Panc1 (cell line): ENCODE results near the gene FBXO10. TPM values are rescaled to one million over a fixed set of nuclear protein-coding genes. Genes with fewer than 3 reads are reported as not detected.

Source experiments
- ATAC-seq: fragments of 200-7000 bp; cut with Tn5 transposase; 2 replicates; pipeline ENCODE4 v1.9.1; 2020; ENCODE audit warnings: mild to moderate bottlenecking, moderate library complexity
- BruUV-seq: library from RNA; stranded (reverse); fragments of 400-500 nt; replicated peaks from 2 replicates; lab custom pipeline; 2021; lab: Mats Ljungman, UMichigan
- CTCF ChIA-PET: fragments of 300-600 bp; sonication (Branson Sonifier 250); formaldehyde crosslinking; loops from one replicate; lab custom pipeline; 2022; ENCODE audit warnings: antibody characterized with exemption; lab: Charles Lee
- POLR2A ChIA-PET: fragments of 300-600 bp; sonication (Branson Sonifier 250); formaldehyde crosslinking; loops from one replicate; lab custom pipeline; 2022; ENCODE audit warnings: antibody characterized with exemption; lab: Charles Lee
- DNase-seq: peaks from one replicate; pipeline ENCODE4 v3.0.0-alpha.2; 2010; ENCODE audit warnings: low read depth, low spot score
- H3K27ac ChIP-seq: 2 replicates; pipeline ENCODE4 v1.5.1; 2011; ENCODE audit warnings: mild to moderate bottlenecking, low read length, inconsistent platforms
- H3K27me3 ChIP-seq: fragments of 200-500 bp; sonication (Bioruptor generic); 2 replicates; pipeline ENCODE4 v1.6.0; 2014; ENCODE audit warnings: low read length, inconsistent platforms; ENCODE audit not compliant: control insufficient read depth, insufficient read depth
- H3K36me3 ChIP-seq: fragments of 200-500 bp; sonication (Bioruptor generic); 2 replicates; pipeline ENCODE4 v1.5.1; 2014; ENCODE audit warnings: inconsistent platforms, mild to moderate bottlenecking, low read length, moderate library complexity; ENCODE audit not compliant: control insufficient read depth, insufficient read depth
- H3K4me1 ChIP-seq: 2 replicates; pipeline ENCODE4 v1.5.1; 2011; ENCODE audit warnings: inconsistent platforms, mild to moderate bottlenecking, low read length, moderate library complexity; ENCODE audit not compliant: control insufficient read depth, insufficient read depth
- H3K4me3 ChIP-seq, 2 experiments: 2 replicates each; pipeline ENCODE4 v1.5.1; 2011 to 2012; ENCODE audit warnings: low read depth in 2 of 2, low read length in 2 of 2, mild to moderate bottlenecking in 2 of 2, inconsistent platforms in 1 of 2, moderate library complexity in 1 of 2
- H3K9me3 ChIP-seq: fragments of 200-500 bp; sonication (Bioruptor generic); 2 replicates; pipeline ENCODE4 v1.5.1; 2014; ENCODE audit warnings: low read depth, mild to moderate bottlenecking, inconsistent platforms, low read length, moderate library complexity; ENCODE audit not compliant: control insufficient read depth, insufficient read depth
- POLR2AphosphoS5 ChIP-seq: IDR thresholded peaks from 2 replicates; pipeline ENCODE4 v1.6.1; 2012; ENCODE audit warnings: mild to moderate bottlenecking, low read depth, low read length, moderate library complexity
- REST ChIP-seq, 2 experiments: IDR thresholded peaks; 2 replicates each; pipeline ENCODE4 v1.6.1; 2011 to 2012; ENCODE audit warnings: low read depth in 2 of 2, control low read depth in 1 of 2, low read length in 1 of 2, mild to moderate bottlenecking in 1 of 2, moderate library complexity in 1 of 2; ENCODE audit not compliant: insufficient read depth in 1 of 2
- SIN3A ChIP-seq: IDR thresholded peaks from 2 replicates; pipeline ENCODE4 v1.6.1; 2012; ENCODE audit warnings: low read depth, mild to moderate bottlenecking, low read length, moderate library complexity, borderline replicate concordance; ENCODE audit not compliant: insufficient read depth
- TCF7L2 ChIP-seq: IDR thresholded peaks from 2 replicates; pipeline ENCODE4 v1.6.1; 2011; ENCODE audit warnings: mild to moderate bottlenecking, low read depth, low read length, inconsistent platforms
- in situ Hi-C: cut with HindIII; loops from 2 replicates; pipeline ENCODE4 v1.10.0; 2016; ENCODE audit warnings: low sequenced_read_pairs, low pct_unique_long_range_greater_than_20kb
- intact Hi-C: fragments of 100-400 bp; cut with micrococcal nuclease; formaldehyde crosslinking; loops from one replicate; pipeline ENCODE4 v1.10.0; 2022; ENCODE audit not compliant: unreplicated experiment
- total RNA-seq: library from RNA; stranded (reverse); gene quantifications from one replicate; pipeline ENCODE4 v1.2.1, GENCODE V29; 2021; ENCODE audit not compliant: unreplicated experiment
- TF ChIP-seq, protein P1 (sequence below): fragments of 450-650 bp; IDR thresholded peaks from 2 replicates; pipeline ENCODE4 v1.5.1; 2017; ENCODE audit warnings: mild to moderate bottlenecking

FBXO10 gene
- total RNA-seq, 1 experiment from 2014 or later, result 39.8 TPM

DNA sequence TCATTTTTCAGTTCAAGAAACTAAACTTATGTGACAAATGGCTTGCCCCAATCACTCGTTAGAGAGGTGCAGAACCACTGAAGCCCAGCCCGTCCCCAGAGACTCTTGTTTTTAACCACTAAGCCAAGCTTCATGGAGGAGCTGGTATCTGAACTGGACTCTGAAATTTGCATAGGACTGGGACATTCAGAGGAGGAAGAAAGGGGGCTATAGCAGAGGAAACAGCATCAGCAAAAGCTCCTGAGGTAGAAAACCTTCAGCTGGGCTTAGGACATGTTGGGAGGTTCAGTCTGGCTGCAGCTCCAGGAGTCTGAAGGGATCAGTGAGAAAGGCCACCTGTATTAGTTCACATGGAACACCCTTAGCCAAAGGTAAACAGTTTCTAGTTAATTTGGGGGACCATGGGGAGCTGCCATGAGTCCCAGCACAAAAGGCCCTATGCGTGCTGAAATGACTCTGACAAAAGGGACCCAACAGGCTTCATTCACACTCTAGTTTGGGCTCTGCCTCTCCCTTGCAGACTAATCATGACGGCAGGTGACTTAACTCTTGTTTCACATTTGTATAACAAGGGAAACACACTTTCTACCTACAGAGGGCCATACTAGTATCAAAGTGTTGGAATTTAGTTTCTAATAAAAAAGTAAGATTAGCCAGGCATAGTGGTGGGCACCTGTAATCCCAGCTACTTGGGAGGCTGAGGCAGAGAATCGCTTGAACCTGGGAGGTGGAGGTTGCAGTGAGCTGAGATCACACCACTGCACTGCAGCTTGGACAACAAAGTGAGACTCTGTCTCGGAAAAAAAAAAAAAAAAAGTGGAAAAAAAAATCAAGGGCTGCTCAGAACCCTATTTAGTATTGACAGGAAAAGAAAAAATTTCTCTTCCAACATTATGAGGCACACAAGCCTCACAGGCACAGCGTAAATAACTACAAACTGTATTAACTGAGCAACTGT is 10.2 kb downstream of the FBXO10 start:
- Histone ChIP-seq H3K9me3 (no peaks in the 10 kb centered on the region; the same call in 1 of the 2 replicates), H3K4me1 (no peaks in the 10 kb centered on the region), H3K4me3 (no peak overlapping the region), H3K27ac (no peak overlapping the region), H3K27me3 (no peaks in the 10 kb centered on the region), H3K36me3 (no peaks in the 10 kb centered on the region)
- CTCF ChIA-PET, result interaction anchor here (0.7 kb wide), 1 partner anchor 20 kb away, joined by 7 read pairs; no protein-coding TSS in a partner anchor
- BruUV-seq, result no TSS peak
- DNase-seq (no peak), ATAC-seq (no peak)
- POLR2A ChIA-PET, result interaction anchor here (0.5 to 0.6 kb wide), 2 partner anchors 18 to 100 kb away, joined by 4 to 11 read pairs; no protein-coding TSS in a partner anchor
- TF ChIP-seq REST (IDR thresholded peaks at IDR 0.05; ENCODE audit: insufficient read depth in 1 of 2, low read depth in 2 of 2, low read length in 1 of 2), result no peak
- TF ChIP-seq POLR2AphosphoS5, result no peak
- TF ChIP-seq, protein P1, sequence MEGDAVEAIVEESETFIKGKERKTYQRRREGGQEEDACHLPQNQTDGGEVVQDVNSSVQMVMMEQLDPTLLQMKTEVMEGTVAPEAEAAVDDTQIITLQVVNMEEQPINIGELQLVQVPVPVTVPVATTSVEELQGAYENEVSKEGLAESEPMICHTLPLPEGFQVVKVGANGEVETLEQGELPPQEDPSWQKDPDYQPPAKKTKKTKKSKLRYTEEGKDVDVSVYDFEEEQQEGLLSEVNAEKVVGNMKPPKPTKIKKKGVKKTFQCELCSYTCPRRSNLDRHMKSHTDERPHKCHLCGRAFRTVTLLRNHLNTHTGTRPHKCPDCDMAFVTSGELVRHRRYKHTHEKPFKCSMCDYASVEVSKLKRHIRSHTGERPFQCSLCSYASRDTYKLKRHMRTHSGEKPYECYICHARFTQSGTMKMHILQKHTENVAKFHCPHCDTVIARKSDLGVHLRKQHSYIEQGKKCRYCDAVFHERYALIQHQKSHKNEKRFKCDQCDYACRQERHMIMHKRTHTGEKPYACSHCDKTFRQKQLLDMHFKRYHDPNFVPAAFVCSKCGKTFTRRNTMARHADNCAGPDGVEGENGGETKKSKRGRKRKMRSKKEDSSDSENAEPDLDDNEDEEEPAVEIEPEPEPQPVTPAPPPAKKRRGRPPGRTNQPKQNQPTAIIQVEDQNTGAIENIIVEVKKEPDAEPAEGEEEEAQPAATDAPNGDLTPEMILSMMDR, result no peak
- TF ChIP-seq SIN3A, result no peak
- no peak for TF ChIP-seq TCF7L2
- intact Hi-C loops, result no loop called here
- in situ Hi-C loops, result no loop called here

- Histone ChIP-seq H3K4me1 (no peaks in the 10 kb centered on the region), H3K27me3 (no peaks in the 10 kb centered on the region), H3K27ac (no peak overlapping the region), H3K9me3 (no peaks in the 10 kb centered on the region; the same call in 1 of the 2 replicates), H3K4me3 (no peak overlapping the region), H3K36me3 (no peaks in the 10 kb centered on the region)
- POLR2A ChIA-PET, result interaction anchor here (0.5 kb wide), 1 partner anchor 99 kb away, joined by 4 read pairs; no protein-coding TSS in a partner anchor
- intact Hi-C loops, result no loop called here
- TF ChIP-seq POLR2AphosphoS5 (no peak), SIN3A (no peak), TCF7L2 (no peak), REST (IDR thresholded peaks at IDR 0.05; ENCODE audit: insufficient read depth in 1 of 2, low read depth in 2 of 2, low read length in 1 of 2) (no peak)
- TF ChIP-seq, protein P1, result no peak
- no peak for ATAC-seq
- BruUV-seq, result no TSS peak
- no peak for DNase-seq
- in situ Hi-C loops, result no loop called here
- CTCF ChIA-PET, result no interaction called here
Observed at GRCh38 chr9:37564916-37565315, 11.3 kb downstream of the FBXO10 start.
